ENCODE data around the gene LRP1. TPM values are rescaled to one million over a fixed set of nuclear protein-coding genes. Genes with fewer than 3 reads are reported as not detected.

LRP1 gene
- total RNA-seq, 4 donors from 2014 or later, result 128 to 312 (median 207) TPM

DNA sequence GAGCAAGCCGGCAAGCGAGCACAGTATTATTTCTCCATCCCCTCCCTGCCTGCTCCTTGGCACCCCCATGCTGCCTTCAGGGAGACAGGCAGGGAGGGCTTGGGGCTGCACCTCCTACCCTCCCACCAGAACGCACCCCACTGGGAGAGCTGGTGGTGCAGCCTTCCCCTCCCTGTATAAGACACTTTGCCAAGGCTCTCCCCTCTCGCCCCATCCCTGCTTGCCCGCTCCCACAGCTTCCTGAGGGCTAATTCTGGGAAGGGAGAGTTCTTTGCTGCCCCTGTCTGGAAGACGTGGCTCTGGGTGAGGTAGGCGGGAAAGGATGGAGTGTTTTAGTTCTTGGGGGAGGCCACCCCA lies 84.4 kb downstream of the LRP1 start:
- no peak overlapping the region for H3K4me3 ChIP-seq
- H3K27me3 ChIP-seq, result peaks cover 0 to 32% of the 10 kb centered on the region in 2 donors
- peaks cover 0 to 38% (median 21%) of the 10 kb centered on the region in 4 donors for H3K4me1 ChIP-seq
- H3K9me3 ChIP-seq, result no peaks in the 10 kb centered on the region
- TF ChIP-seq CTCF (IDR thresholded peaks at IDR 0.05) (no peak), POLR2A (IDR thresholded peaks at IDR 0.05) (no peak)
- no peak for DNase-seq
- H3K27ac ChIP-seq, result no peak overlapping the region
- H3K36me3 ChIP-seq, result peaks cover 0 to 52% (median 0%) of the 10 kb centered on the region in 3 donors

GRCh38 chr12:57213058-57213715 lies 84.9 kb downstream of the LRP1 start:
- Histone ChIP-seq H3K27ac (no peak overlapping the region), H3K36me3 (peaks cover 0 to 47% (median 0%) of the 10 kb centered on the region in 3 donors), H3K27me3 (peaks cover 0 to 36% of the 10 kb centered on the region in 2 donors), H3K9me3 (no peaks in the 10 kb centered on the region), H3K4me3 (no peak overlapping the region), H3K4me1 (peaks cover 0 to 38% (median 21%) of the 10 kb centered on the region in 4 donors)
- DNase-seq, result peak; percentile 83 to 93 (median 89)
- no peak for TF ChIP-seq POLR2A (IDR thresholded peaks at IDR 0.05)
- peak; percentile 88 to 93 (median 91) for TF ChIP-seq CTCF (IDR thresholded peaks at IDR 0.05)

GRCh38 chr12:57213763-57214397 lies 85.6 kb downstream of the LRP1 start:
- Histone ChIP-seq H3K4me3 (no peak overlapping the region), H3K9me3 (no peaks in the 10 kb centered on the region), H3K27me3 (peaks cover 0 to 36% of the 10 kb centered on the region in 2 donors), H3K27ac (no peak overlapping the region), H3K36me3 (peaks cover 0 to 40% (median 0%) of the 10 kb centered on the region in 3 donors), H3K4me1 (peaks cover 0 to 38% (median 21%) of the 10 kb centered on the region in 4 donors)
- TF ChIP-seq POLR2A (IDR thresholded peaks at IDR 0.05) (no peak), CTCF (IDR thresholded peaks at IDR 0.05) (no peak)
- no peak for DNase-seq

GRCh38 chr12:57214398-57214781 lies 86.1 kb downstream of the LRP1 start:
- H3K36me3 ChIP-seq, result peaks cover 0 to 35% (median 0%) of the 10 kb centered on the region in 3 donors
- H3K9me3 ChIP-seq, result no peaks in the 10 kb centered on the region
- peak; percentile 55 to 77 (median 63) for TF ChIP-seq CTCF (IDR thresholded peaks at IDR 0.05)
- TF ChIP-seq POLR2A (IDR thresholded peaks at IDR 0.05), result no peak
- H3K27me3 ChIP-seq, result peaks cover 0 to 41% of the 10 kb centered on the region in 2 donors
- no peak overlapping the region for H3K27ac ChIP-seq
- no peak overlapping the region for H3K4me3 ChIP-seq
- H3K4me1 ChIP-seq, result peaks cover 0 to 38% (median 21%) of the 10 kb centered on the region in 4 donors
- peak; percentile 70 to 86 (median 70) for DNase-seq

DNA sequence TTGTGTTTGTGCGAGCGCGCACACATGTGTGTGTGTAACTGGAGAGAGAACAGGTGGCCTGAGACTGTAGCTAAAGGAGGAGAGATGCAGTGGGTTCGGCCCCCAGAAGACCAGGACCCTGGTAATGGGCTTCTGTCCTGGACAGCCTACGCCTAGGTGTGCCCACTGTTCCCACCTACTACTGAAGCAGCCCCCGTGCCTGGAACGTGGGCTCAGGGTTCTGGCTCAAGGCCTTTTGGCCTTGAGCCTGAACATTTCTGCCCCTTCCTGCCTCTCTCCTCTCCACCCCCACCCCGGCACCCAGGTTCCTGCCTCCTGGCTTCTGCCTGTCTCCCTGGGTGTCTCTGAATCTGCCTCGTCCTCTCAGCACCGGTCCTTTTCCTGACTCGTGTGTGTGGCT lies 86.8 kb downstream of the LRP1 start:
- Histone ChIP-seq H3K4me1 (peaks cover 0 to 38% (median 21%) of the 10 kb centered on the region in 4 donors), H3K4me3 (no peak overlapping the region), H3K36me3 (peaks cover 0 to 29% (median 0%) of the 10 kb centered on the region in 3 donors), H3K9me3 (no peaks in the 10 kb centered on the region), H3K27me3 (peaks cover 0 to 48% of the 10 kb centered on the region in 2 donors), H3K27ac (no peak overlapping the region)
- DNase-seq, result no peak
- TF ChIP-seq POLR2A (IDR thresholded peaks at IDR 0.05), result no peak
- no peak for TF ChIP-seq CTCF (IDR thresholded peaks at IDR 0.05)

Measured in Peyer's patch (tissue), 4 donors.